WTC11 (cell line): ENCODE results near the gene ZFPM1. TPM values are rescaled to one million over a fixed set of nuclear protein-coding genes. Genes with fewer than 3 reads are reported as not detected.
A peak's percentile ranks its signal among the peaks of the same experiment; 100 is the strongest.

ENCODE experiments used
- ATAC-seq: fragments of 200-7000 bp; cut with Tn5 transposase; 2 replicates; pipeline ENCODE4 v1.10.0; 2021; ENCODE audit warnings: mild to moderate bottlenecking, moderate library complexity
- CTCF ChIA-PET: fragments of 300-600 bp; sonication (Branson Sonifier 250); formaldehyde crosslinking; loops from one replicate; lab custom pipeline; 2021; ENCODE audit warnings: antibody characterized with exemption; lab: Charles Lee
- POLR2A ChIA-PET: fragments of 350-600 bp; sonication (Branson Sonifier 250); formaldehyde crosslinking; loops from one replicate; lab custom pipeline; 2021; ENCODE audit warnings: antibody characterized with exemption; lab: Charles Lee
- DNase-seq: peaks from one replicate; pipeline ENCODE4 v3.0.0; 2021; ENCODE audit warnings: low spot score
- H3K27ac Mint-ChIP-seq: 2 replicates; pipeline ENCODE4 v1.8.0; 2021; ENCODE audit warnings: mixed read lengths
- H3K27me3 Mint-ChIP-seq: 2 replicates; pipeline ENCODE4 v1.8.0; 2021; ENCODE audit warnings: low read depth, mild to moderate bottlenecking, moderate library complexity, mixed read lengths
- H3K36me3 Mint-ChIP-seq: 2 replicates; pipeline ENCODE4 v1.8.0; 2021; ENCODE audit warnings: mixed read lengths
- H3K4me1 Mint-ChIP-seq: 2 replicates; pipeline ENCODE4 v1.8.0; 2022; ENCODE audit warnings: mixed read lengths
- H3K4me3 Mint-ChIP-seq: 2 replicates; pipeline ENCODE4 v1.8.0; 2021; ENCODE audit warnings: mild to moderate bottlenecking, moderate library complexity, mixed read lengths
- H3K9me3 Mint-ChIP-seq: 2 replicates; pipeline ENCODE4 v1.8.0; 2021; ENCODE audit warnings: mixed read lengths
- CBFB ChIP-seq: sonication (generic); formaldehyde crosslinking; IDR thresholded peaks from 2 replicates; pipeline ENCODE4 v1.8.1; 2022; ENCODE audit warnings: mild to moderate bottlenecking, low read depth, missing genetic modification reagents
- E2F4 ChIP-seq: sonication (generic); formaldehyde crosslinking; IDR thresholded peaks from 2 replicates; pipeline ENCODE4 v1.8.1; 2022; ENCODE audit warnings: low read depth, mild to moderate bottlenecking, moderate library complexity, missing genetic modification reagents, borderline replicate concordance
- ESRRA ChIP-seq: sonication (generic); formaldehyde crosslinking; IDR thresholded peaks from 2 replicates; pipeline ENCODE4 v1.8.1; 2022; ENCODE audit warnings: mild to moderate bottlenecking, missing genetic modification reagents, borderline replicate concordance
- ETV6 ChIP-seq: sonication (generic); formaldehyde crosslinking; IDR thresholded peaks from 2 replicates; pipeline ENCODE4 v1.8.1; 2022; ENCODE audit warnings: mild to moderate bottlenecking, missing genetic modification reagents
- FOXJ3 ChIP-seq: sonication (generic); formaldehyde crosslinking; IDR thresholded peaks from 2 replicates; pipeline ENCODE4 v1.9.0; 2021; ENCODE audit warnings: missing genetic modification reagents, mild to moderate bottlenecking, borderline replicate concordance
- NR3C1 ChIP-seq: sonication (generic); formaldehyde crosslinking; conservative IDR thresholded peaks from 2 replicates; pipeline ENCODE4 v1.8.1; 2023; ENCODE audit warnings: low read depth, mild to moderate bottlenecking, missing genetic modification reagents
- OVOL2 ChIP-seq: fragments of 250-450 bp; sonication (Bioruptor Pico); IDR thresholded peaks from 2 replicates; pipeline ENCODE4 v1.9.0; 2021; ENCODE audit warnings: mild to moderate bottlenecking, borderline replicate concordance
- SMAD3 ChIP-seq: sonication (generic); formaldehyde crosslinking; IDR thresholded peaks from 2 replicates; pipeline ENCODE4 v1.8.0; 2022; ENCODE audit warnings: missing genetic modification reagents, mild to moderate bottlenecking, borderline replicate concordance
- TEAD1 ChIP-seq: sonication (generic); formaldehyde crosslinking; IDR thresholded peaks from 2 replicates; pipeline ENCODE4 v1.8.0; 2022; ENCODE audit warnings: mild to moderate bottlenecking, missing genetic modification reagents
- TEAD4 ChIP-seq: sonication (generic); formaldehyde crosslinking; IDR thresholded peaks from 2 replicates; pipeline ENCODE4 v1.8.0; 2022; ENCODE audit warnings: mild to moderate bottlenecking, missing genetic modification reagents
- ZBTB21 ChIP-seq: sonication (generic); formaldehyde crosslinking; IDR thresholded peaks from 2 replicates; pipeline ENCODE4 v1.8.1; 2023; ENCODE audit warnings: mild to moderate bottlenecking, missing genetic modification reagents, borderline replicate concordance
- ZBTB43 ChIP-seq: sonication (generic); formaldehyde crosslinking; IDR thresholded peaks from 2 replicates; pipeline ENCODE4 v1.8.1; 2023; ENCODE audit warnings: mild to moderate bottlenecking, missing genetic modification reagents
- ZNF219 ChIP-seq: sonication (generic); formaldehyde crosslinking; IDR thresholded peaks from 2 replicates; pipeline ENCODE4 v1.8.0; 2023; ENCODE audit warnings: missing genetic modification reagents, mild to moderate bottlenecking, borderline replicate concordance
- ZNF416 ChIP-seq: fragments of 250-450 bp; sonication (Bioruptor Pico); IDR thresholded peaks from 2 replicates; pipeline ENCODE4 v1.9.0; 2021; ENCODE audit warnings: mild to moderate bottlenecking, inconsistent platforms
- ZNF423 ChIP-seq: fragments of 250-450 bp; sonication (Bioruptor Pico); IDR thresholded peaks from 2 replicates; pipeline ENCODE4 v2.1.2; 2022; ENCODE audit warnings: mild to moderate bottlenecking, moderate library complexity
- ZNF532 ChIP-seq: fragments of 250-450 bp; sonication (Bioruptor Pico); IDR thresholded peaks from 2 replicates; pipeline ENCODE4 v1.9.0; 2021; ENCODE audit warnings: mild to moderate bottlenecking, borderline replicate concordance
- total RNA-seq: library from RNA; stranded (reverse); gene quantifications from 3 replicates; pipeline ENCODE4 v1.2.3, GENCODE V29; 2021
- TF ChIP-seq, protein P1 (sequence below): sonication (generic); formaldehyde crosslinking; IDR thresholded peaks from 2 replicates; pipeline ENCODE4 v1.8.0; 2022; ENCODE audit warnings: mild to moderate bottlenecking, missing genetic modification reagents
- TF ChIP-seq, protein P2 (sequence below): sonication (generic); formaldehyde crosslinking; IDR thresholded peaks from 2 replicates; pipeline ENCODE4 v1.8.1; 2023; ENCODE audit warnings: mild to moderate bottlenecking, missing genetic modification reagents
- TF ChIP-seq, protein P3 (sequence below): fragments of 250-450 bp; sonication (Bioruptor Pico); IDR thresholded peaks from 2 replicates; pipeline ENCODE4 v1.8.0; 2021; ENCODE audit warnings: mild to moderate bottlenecking

ZFPM1 gene
- total RNA-seq, 1 experiment from 2014 or later: 9.3 TPM

- peaks cover 63% of the 10 kb centered on the region for H3K27me3 Mint-ChIP-seq
- peak overlapping the region; percentile 58 for H3K4me3 Mint-ChIP-seq
- no peaks in the 10 kb centered on the region for H3K9me3 Mint-ChIP-seq
- CTCF ChIA-PET: interaction anchor here (0.6 to 2.2 kb wide), 4 partner anchors 14 to 284 kb away, joined by 3 to 5 read pairs (median 4); no protein-coding TSS in a partner anchor
- no peak for DNase-seq
- no peaks in the 10 kb centered on the region for H3K36me3 Mint-ChIP-seq
- H3K27ac Mint-ChIP-seq: no peak overlapping the region
- TF ChIP-seq TEAD1 (CRISPR knock-in tag) (no peak), ESRRA (CRISPR knock-in tag) (no peak), ZBTB21 (CRISPR knock-in tag) (no peak), NR3C1 (no peak), ETV6 (CRISPR knock-in tag) (no peak), ZNF416 (CRISPR knock-in tag) (no peak)
- TF ChIP-seq, protein P1, sequence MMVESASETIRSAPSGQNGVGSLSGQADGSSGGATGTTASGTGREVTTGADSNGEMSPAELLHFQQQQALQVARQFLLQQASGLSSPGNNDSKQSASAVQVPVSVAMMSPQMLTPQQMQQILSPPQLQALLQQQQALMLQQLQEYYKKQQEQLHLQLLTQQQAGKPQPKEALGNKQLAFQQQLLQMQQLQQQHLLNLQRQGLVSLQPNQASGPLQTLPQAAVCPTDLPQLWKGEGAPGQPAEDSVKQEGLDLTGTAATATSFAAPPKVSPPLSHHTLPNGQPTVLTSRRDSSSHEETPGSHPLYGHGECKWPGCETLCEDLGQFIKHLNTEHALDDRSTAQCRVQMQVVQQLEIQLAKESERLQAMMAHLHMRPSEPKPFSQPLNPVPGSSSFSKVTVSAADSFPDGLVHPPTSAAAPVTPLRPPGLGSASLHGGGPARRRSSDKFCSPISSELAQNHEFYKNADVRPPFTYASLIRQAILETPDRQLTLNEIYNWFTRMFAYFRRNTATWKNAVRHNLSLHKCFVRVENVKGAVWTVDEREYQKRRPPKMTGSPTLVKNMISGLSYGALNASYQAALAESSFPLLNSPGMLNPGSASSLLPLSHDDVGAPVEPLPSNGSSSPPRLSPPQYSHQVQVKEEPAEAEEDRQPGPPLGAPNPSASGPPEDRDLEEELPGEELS (CRISPR knock-in tag): no peak
- TF ChIP-seq, protein P2, sequence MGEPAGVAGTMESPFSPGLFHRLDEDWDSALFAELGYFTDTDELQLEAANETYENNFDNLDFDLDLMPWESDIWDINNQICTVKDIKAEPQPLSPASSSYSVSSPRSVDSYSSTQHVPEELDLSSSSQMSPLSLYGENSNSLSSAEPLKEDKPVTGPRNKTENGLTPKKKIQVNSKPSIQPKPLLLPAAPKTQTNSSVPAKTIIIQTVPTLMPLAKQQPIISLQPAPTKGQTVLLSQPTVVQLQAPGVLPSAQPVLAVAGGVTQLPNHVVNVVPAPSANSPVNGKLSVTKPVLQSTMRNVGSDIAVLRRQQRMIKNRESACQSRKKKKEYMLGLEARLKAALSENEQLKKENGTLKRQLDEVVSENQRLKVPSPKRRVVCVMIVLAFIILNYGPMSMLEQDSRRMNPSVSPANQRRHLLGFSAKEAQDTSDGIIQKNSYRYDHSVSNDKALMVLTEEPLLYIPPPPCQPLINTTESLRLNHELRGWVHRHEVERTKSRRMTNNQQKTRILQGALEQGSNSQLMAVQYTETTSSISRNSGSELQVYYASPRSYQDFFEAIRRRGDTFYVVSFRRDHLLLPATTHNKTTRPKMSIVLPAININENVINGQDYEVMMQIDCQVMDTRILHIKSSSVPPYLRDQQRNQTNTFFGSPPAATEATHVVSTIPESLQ (CRISPR knock-in tag): no peak
- POLR2A ChIA-PET: no interaction called here
- no peak for ATAC-seq
- H3K4me1 Mint-ChIP-seq: peaks cover 8% of the 10 kb centered on the region
Measured at GRCh38 chr16:88453611-88454522, 787 bp downstream of the ZFPM1 start.

DNA sequence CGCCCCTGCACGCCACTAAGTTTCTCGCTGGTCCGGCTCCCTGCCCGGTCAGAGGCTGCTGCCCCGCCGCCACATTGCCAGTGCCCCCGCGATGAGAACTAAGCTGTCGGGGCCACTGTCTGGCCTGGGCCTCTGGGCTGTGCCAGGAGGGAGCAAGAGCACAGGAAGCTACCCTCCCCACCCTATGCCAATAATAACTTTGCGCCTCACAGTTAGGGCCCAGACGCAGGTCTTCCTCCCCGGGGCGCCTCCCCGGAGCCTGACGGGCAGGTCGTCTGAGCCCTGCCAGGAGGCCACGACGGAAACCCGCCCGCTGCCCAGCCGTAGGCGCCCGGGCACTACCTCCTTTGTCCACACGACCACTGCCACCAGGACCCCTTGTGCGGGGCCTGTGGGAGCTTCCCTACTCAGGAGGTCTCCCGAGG, 1.5 kb downstream of the ZFPM1 start:
- ATAC-seq (no peak), DNase-seq (no peak)
- H3K27me3 Mint-ChIP-seq: peaks cover 64% of the 10 kb centered on the region
- peak overlapping the region; percentile 58 for H3K4me3 Mint-ChIP-seq
- H3K9me3 Mint-ChIP-seq: no peaks in the 10 kb centered on the region
- H3K36me3 Mint-ChIP-seq: no peaks in the 10 kb centered on the region
- ChIA-PET CTCF (interaction anchor here (0.6 to 2.2 kb wide), 4 partner anchors 14 to 283 kb away, joined by 3 to 5 read pairs (median 4); no protein-coding TSS in a partner anchor), POLR2A (no interaction called here)
- H3K4me1 Mint-ChIP-seq: peaks cover 8% of the 10 kb centered on the region
- H3K27ac Mint-ChIP-seq: no peak overlapping the region
- TF ChIP-seq TEAD4: no peak
- no peak for TF ChIP-seq ZBTB43
- TF ChIP-seq ZNF423 (CRISPR knock-in tag): no peak
- no peak for TF ChIP-seq ZNF532 (CRISPR knock-in tag)
- TF ChIP-seq CBFB: no peak
- no peak for TF ChIP-seq SMAD3 (CRISPR knock-in tag)
- TF ChIP-seq OVOL2 (CRISPR knock-in tag): no peak
- TF ChIP-seq, protein P3, sequence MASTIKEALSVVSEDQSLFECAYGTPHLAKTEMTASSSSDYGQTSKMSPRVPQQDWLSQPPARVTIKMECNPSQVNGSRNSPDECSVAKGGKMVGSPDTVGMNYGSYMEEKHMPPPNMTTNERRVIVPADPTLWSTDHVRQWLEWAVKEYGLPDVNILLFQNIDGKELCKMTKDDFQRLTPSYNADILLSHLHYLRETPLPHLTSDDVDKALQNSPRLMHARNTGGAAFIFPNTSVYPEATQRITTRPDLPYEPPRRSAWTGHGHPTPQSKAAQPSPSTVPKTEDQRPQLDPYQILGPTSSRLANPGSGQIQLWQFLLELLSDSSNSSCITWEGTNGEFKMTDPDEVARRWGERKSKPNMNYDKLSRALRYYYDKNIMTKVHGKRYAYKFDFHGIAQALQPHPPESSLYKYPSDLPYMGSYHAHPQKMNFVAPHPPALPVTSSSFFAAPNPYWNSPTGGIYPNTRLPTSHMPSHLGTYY (CRISPR knock-in tag): no peak
- TF ChIP-seq ZNF219 (CRISPR knock-in tag): no peak
- TF ChIP-seq FOXJ3 (CRISPR knock-in tag): no peak
- no peak for TF ChIP-seq ESRRA (CRISPR knock-in tag)
- no peak for TF ChIP-seq E2F4 (CRISPR knock-in tag)
- no peak for TF ChIP-seq TEAD1 (CRISPR knock-in tag)
